ENCODE measurements around the gene RIMS1.

DNA sequence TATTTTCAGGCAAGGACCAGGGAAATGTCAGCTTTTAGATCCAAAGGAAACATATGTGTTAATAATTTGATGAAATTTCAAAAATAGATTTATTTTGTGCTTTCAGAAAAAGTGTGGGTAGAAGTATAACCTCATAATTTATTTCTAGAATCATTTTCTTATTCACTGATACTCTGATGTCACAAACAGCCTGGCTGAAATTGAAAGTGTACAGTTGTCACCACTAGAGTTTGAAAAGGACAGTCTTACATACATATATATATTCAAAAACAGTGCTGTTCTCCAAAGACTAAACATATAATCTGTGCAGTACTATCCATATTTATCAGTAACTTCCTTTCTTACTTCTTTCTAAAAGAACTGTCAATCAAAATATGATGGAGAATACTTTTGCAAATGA lies 481.1 kb downstream of the RIMS1 start:
- TF ChIP-seq CTCF (IDR thresholded peaks at IDR 0.05; ENCODE audit: low read depth, low read length) (no peak), EZH2phosphoT487 (IDR thresholded peaks at IDR 0.05; ENCODE audit: low read depth) (no peak)

Data from OCI-LY3 (cell line).